Heart left ventricle (tissue), 16 donors: ENCODE results near the gene MGLL. TPM values are rescaled to one million over a fixed set of nuclear protein-coding genes. Genes with fewer than 3 reads are reported as not detected.

Experiments
- ATAC-seq, 4 donors: fragments of 200-7000 bp; cut with Tn5 transposase; one replicate each; pipeline ENCODE4 v1.9.1; 2020 to 2022; ENCODE audit warnings: moderate library complexity in 4 of 4, mild to moderate bottlenecking in 3 of 4, moderate number of reproducible peaks in 1 of 4
- DNase-seq, 5 donors: peaks; one replicate each; pipeline ENCODE4 v3.0.0-alpha.2; 2020
- H3K27ac ChIP-seq, 12 donors: fragments of 200-600 bp; sonication (generic) in 4 of 12; one replicate each; pipeline versions ENCODE4 v1.5.0 to v1.8.0; 2016 to 2022; ENCODE audit warnings: mild to moderate bottlenecking in 2 of 12
- H3K27me3 ChIP-seq, 9 donors: fragments of 200-600 bp; sonication (generic) in 2 of 9; one replicate each; pipeline versions ENCODE4 v1.5.1 to v1.8.0; 2016 to 2022; ENCODE audit warnings: mild to moderate bottlenecking in 3 of 9
- H3K36me3 ChIP-seq, 9 donors: fragments of 200-600 bp; sonication (generic) in 2 of 9; one replicate each; pipeline versions ENCODE4 v1.5.0 to v1.8.0; 2018 to 2022; ENCODE audit warnings: mild to moderate bottlenecking in 2 of 9
- H3K4me1 ChIP-seq, 12 donors: fragments of 200-600 bp; sonication (generic) in 4 of 12; one replicate each; pipeline versions ENCODE4 v1.5.0 to v1.8.0; 2016 to 2022; ENCODE audit warnings: mild to moderate bottlenecking in 3 of 12
- H3K4me3 ChIP-seq, 12 donors: fragments of 200-600 bp; sonication (generic) in 4 of 12; one replicate each; pipeline versions ENCODE4 v1.5.0 to v1.8.0; 2017 to 2022; ENCODE audit warnings: mild to moderate bottlenecking in 9 of 12, moderate library complexity in 4 of 12
- H3K9me3 ChIP-seq, 12 donors: fragments of 200-600 bp; sonication (generic) in 4 of 12; one replicate each; pipeline versions ENCODE4 v1.5.0 to v1.8.0; 2016 to 2022; ENCODE audit warnings: mild to moderate bottlenecking in 1 of 12
- POLR2A ChIP-seq, 2 donors: fragments of 450-650 bp; IDR thresholded peaks; one replicate each; pipeline ENCODE4 v1.6.1; 2017; ENCODE audit warnings: antibody characterized with exemption in 2 of 2, mild to moderate bottlenecking in 2 of 2, moderate library complexity in 2 of 2
- WGBS, 4 donors: extraction: QIAGEN DNeasy Blood & Tissue Kit in 2 of 4; methylation state at CpG; one replicate each; pipeline versions ENCODE4 v1.1.5 to v1.1.7; 2013 to 2018; 5-methylcytosine and 5-hydroxymethylcytosine counted together
- intact Hi-C, 10 donors: fragments of 100-400 bp; cut with DNase I; formaldehyde crosslinking; loops; one replicate each; pipeline versions ENCODE4 v1.11.1 to v1.14.2; 2022
- polyA plus RNA-seq, 2 donors: library from polyadenylated mRNA; stranded (reverse); fragments of 200-250 nt; gene quantifications; one replicate each; pipeline ENCODE4 v1.2.3, GENCODE V29; 2013
- total RNA-seq, 9 donors: library from RNA; depleted of rRNA in 2 of 9; stranded (reverse); fragments of >200 nt in 2 of 9; fragmentation: NEBNext Ultra II Directional in 3 of 9; extraction: Animal tissue kit (Norgen Biotek cat#: 25700) in 3 of 9; gene quantifications; one replicate each; pipeline versions ENCODE4 v1.1.0 to v1.2.4, GENCODE V29; 2016 to 2023
- TF ChIP-seq, protein P1 (sequence below), 12 donors: fragments of 200-600 bp; sonication (generic) in 4 of 12; IDR thresholded peaks; one replicate each; pipeline versions ENCODE4 v1.5.0 to v1.8.0; 2018 to 2022; ENCODE audit warnings: antibody characterized with exemption in 12 of 12, mild to moderate bottlenecking in 5 of 12
- donor health status: ischemic (EF 13 %, LVEDD 7.1; RV severe dilation, severe dysfunction).
- donor health status: healthy with polysubstance abuse.
- donor health status: DM: no; HTN: yes; CAD: no.
- donor health status: DM: no; HTN: no; CAD: no.
- donor health status: ischemic (EF 25% LVEDD 6.9; RV normal size, moderate dysfunction).
- donor health status: ischemic (EF 25% LVEDD 5.7; RV mildly dilated, moderate dysfunction).
- donor health status: healthy.
- donor health status: DM: yes; HTN: yes; CAD: no.
- donor health status: ischemic (EF 35%, LVEDD 5.7; RV mildly dilated, moderate dysfunction).
- donor health status: nonischemic (EF 11% LVEDD 7.7; RV severe dilation, severe dysfunction).
- donor health status: DM: yes; HTN: yes; CAD: no.
- donor health status: PGD.
- donor health status: ischemic (EF 29% LVEDD 5.4; RV normal size, mild dysfunction).
- donor health status: nonischemic (EF 23%, LVEDD 6.1; RV moderate dilation, normal function).

MGLL gene
- total and polyA plus RNA-seq, 11 donors, result 38.5 to 119 (median 78.9) TPM

DNA sequence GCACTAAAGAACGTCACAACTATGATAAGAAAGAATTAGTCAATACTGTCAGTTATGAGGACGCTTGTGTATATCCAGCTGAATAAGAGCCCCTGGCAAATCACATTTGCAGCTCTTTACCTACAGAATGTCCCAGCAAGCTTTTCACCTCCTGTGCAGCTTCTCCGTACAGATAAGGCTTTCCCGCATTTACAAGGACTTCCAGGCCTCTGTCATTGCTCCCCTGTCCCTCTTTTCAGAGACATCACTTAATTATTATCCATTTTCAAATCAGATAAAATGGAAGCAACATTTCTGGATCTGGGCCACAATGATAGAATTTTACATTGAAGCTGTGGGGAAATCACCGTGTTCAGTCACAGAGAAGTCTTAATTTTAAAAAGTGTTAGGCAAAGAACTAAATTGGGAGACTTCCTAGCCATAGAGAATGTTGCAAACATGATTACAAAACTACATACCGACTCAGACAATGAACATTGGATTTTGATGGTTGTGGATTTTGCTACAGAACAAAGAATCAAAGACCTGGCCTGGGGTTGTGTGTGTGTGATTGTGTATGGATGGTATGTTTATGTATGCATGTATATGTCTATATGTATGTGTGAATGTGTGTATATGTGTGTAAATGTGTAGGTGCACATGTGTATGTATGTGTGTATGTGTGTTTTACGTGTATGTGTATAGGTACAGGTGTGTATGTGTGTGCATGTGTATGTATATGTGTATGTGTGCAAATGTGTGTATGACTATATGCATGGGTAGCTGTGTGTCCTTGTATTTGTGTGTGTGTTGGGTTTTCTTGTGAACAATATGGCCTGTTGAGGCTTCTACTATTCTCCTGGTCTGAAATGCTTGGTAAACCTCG is 41.5 kb downstream of the MGLL start:
- DNase-seq (no peak), ATAC-seq (no peak)
- no peak for TF ChIP-seq POLR2A (IDR thresholded peaks at IDR 0.05)
- TF ChIP-seq, protein P1, sequence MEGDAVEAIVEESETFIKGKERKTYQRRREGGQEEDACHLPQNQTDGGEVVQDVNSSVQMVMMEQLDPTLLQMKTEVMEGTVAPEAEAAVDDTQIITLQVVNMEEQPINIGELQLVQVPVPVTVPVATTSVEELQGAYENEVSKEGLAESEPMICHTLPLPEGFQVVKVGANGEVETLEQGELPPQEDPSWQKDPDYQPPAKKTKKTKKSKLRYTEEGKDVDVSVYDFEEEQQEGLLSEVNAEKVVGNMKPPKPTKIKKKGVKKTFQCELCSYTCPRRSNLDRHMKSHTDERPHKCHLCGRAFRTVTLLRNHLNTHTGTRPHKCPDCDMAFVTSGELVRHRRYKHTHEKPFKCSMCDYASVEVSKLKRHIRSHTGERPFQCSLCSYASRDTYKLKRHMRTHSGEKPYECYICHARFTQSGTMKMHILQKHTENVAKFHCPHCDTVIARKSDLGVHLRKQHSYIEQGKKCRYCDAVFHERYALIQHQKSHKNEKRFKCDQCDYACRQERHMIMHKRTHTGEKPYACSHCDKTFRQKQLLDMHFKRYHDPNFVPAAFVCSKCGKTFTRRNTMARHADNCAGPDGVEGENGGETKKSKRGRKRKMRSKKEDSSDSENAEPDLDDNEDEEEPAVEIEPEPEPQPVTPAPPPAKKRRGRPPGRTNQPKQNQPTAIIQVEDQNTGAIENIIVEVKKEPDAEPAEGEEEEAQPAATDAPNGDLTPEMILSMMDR (IDR thresholded peaks at IDR 0.05), result no peak
- 71 to 80% (median 77%) methylated on average over 8 of the region's 8 CpGs for WGBS, 4 donors
- no peaks in the 10 kb centered on the region for H3K27me3 ChIP-seq
- H3K27ac ChIP-seq, result peak overlapping the region; percentile 8 to 61 (median 54)
- peaks cover 0 to 40% (median 4%) of the 10 kb centered on the region in 9 donors for H3K36me3 ChIP-seq
- H3K9me3 ChIP-seq, result peaks cover 0 to 8% (median 0%) of the 10 kb centered on the region in 12 donors
- no peak overlapping the region for H3K4me3 ChIP-seq
- peaks cover 8 to 81% (median 68%) of the 10 kb centered on the region in 12 donors for H3K4me1 ChIP-seq
- intact Hi-C loops, result loop anchor here in 2 of 10 donors (5.0 kb wide), 1 partner anchor 37 kb away; no protein-coding TSS in a partner anchor

DNA sequence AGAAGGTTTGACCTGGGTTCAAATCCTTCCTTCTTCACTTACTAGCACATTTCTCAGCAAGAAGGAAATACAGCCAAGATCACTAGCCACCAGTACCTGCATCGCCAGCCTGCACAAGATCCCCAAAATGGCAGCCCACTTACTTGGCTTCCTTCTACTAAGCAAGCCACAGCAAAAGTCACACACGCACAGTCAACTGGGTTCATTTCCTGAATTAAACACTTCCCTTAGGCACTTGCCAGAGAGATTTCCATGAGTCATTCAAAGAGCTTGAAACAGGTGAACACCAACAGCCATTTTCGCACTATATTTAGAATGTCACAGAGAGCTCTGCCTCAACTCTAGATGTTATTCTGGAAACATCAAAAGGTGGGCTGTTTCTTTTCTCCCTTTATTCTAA is 42.6 kb downstream of the MGLL start:
- intact Hi-C loops, result loop anchor here in 2 of 10 donors (5.0 to 10.0 kb wide), 2 partner anchors 38 to 135 kb away; partner anchors contain the start of gene KBTBD12 (in 1 of the 2)
- peaks cover 0 to 40% (median 4%) of the 10 kb centered on the region in 9 donors for H3K36me3 ChIP-seq

DNA sequence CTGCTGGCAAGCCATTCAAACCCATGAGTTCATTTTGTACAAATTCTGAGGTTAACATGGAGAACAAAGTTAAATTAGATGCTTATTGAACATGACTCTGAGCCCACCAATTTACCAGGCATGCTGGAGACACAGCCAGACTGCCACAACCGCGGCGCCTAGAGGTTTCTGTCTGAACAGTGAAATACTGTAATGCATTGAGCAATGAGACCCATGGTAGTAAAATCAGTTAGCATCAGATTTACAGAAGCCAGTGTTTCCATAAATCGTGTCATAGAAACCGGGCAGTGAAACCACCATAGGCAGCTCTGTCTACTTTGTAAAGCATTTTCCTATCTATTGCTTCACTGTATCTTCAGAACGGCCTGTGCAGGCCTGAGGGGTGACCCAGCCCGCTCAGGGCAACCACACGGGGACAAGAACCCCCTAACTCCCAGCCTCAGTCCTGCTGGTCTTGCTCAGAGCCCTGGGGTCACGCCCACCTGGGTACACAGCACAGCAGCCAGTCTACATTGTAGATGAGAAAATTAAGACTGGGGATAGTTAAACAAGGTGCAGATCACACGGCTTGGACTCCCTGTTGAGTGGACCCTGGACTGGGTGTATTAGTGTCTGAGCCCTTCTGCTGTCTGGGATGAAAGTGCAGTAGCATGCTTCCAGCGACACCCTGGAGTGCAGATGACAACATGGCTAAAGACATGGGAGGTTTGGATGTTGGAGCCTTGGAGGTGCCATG is 44.2 kb downstream of the MGLL start:
- H3K9me3 ChIP-seq, result peaks cover 0 to 8% (median 0%) of the 10 kb centered on the region in 12 donors
- H3K4me1 ChIP-seq, result peaks cover 9 to 81% (median 65%) of the 10 kb centered on the region in 12 donors
- H3K27me3 ChIP-seq, result no peaks in the 10 kb centered on the region
- intact Hi-C loops, result loop anchor here in 1 of 10 donors (10.0 kb wide), 1 partner anchor 137 kb away; the partner anchor contains the start of gene KBTBD12
- H3K27ac ChIP-seq, result peak overlapping the region in 1 of 12 donors; percentile 30
- DNase-seq, result no peak
- H3K4me3 ChIP-seq, result no peak overlapping the region
- 90 to 97% (median 93%) methylated on average over 11 of the region's 11 CpGs for WGBS, 4 donors
- peaks cover 0 to 40% (median 4%) of the 10 kb centered on the region in 9 donors for H3K36me3 ChIP-seq
- ATAC-seq, result no peak
- TF ChIP-seq POLR2A (IDR thresholded peaks at IDR 0.05), result no peak
- TF ChIP-seq, protein P1 (IDR thresholded peaks at IDR 0.05), result no peak

More for the DNA sequence above, 42.6 kb downstream of the MGLL start:
- H3K4me1 ChIP-seq, result peaks cover 9 to 81% (median 67%) of the 10 kb centered on the region in 12 donors
- peaks cover 0 to 8% (median 0%) of the 10 kb centered on the region in 12 donors for H3K9me3 ChIP-seq
- TF ChIP-seq POLR2A (IDR thresholded peaks at IDR 0.05), result no peak
- TF ChIP-seq, protein P1 (IDR thresholded peaks at IDR 0.05), result no peak
- no peak overlapping the region for H3K4me3 ChIP-seq
- peak in 3 of 4 donors; percentile 34 to 49 (median 45) for ATAC-seq
- H3K27me3 ChIP-seq, result no peaks in the 10 kb centered on the region
- no peak for DNase-seq
- peak overlapping the region in 9 of 12 donors; percentile 2 to 61 (median 36) for H3K27ac ChIP-seq
- WGBS, 4 donors, result 49 to 58% (median 51%) methylated on average over 3 of the region's 3 CpGs
